HEK293 (cell line): ENCODE results near the gene XPR1.

Source experiments
- CTCF ChIA-PET: fragments of 350-600 bp; formaldehyde crosslinking; extraction: SDS; loops from one replicate; lab custom pipeline; 2021; ENCODE audit warnings: antibody characterized with exemption; lab: Yijun Ruan, JAX
- POLR2A ChIA-PET: fragments of 300-600 bp; formaldehyde crosslinking; extraction: SDS; loops from one replicate; lab custom pipeline; 2020; ENCODE audit warnings: antibody characterized with exemption, inconsistent platforms; lab: Yijun Ruan, JAX
- H3K27ac ChIP-seq: fragments of 200-500 bp; sonication (Bioruptor generic); 2 replicates; pipeline ENCODE4 v1.5.1; 2014; ENCODE audit warnings: low read depth, low read length, control low read depth, inconsistent platforms; ENCODE audit errors: extremely low read depth
- H3K36me3 ChIP-seq, 2 experiments: fragments of 200-500 bp in 1 of 2; sonication (Bioruptor generic) in 1 of 2; 1 replicate in 1 of 2; 2 replicates in 1 of 2; pipeline ENCODE4 v1.5.1; 2014 to 2017; ENCODE audit warnings: inconsistent platforms in 2 of 2, low read length in 2 of 2; ENCODE audit not compliant: control insufficient read depth in 2 of 2, insufficient read depth in 1 of 2
- H3K4me1 ChIP-seq: fragments of 200-500 bp; sonication (Bioruptor generic); 2 replicates; pipeline ENCODE4 v1.5.1; 2014; ENCODE audit warnings: mild to moderate bottlenecking, low read length, inconsistent platforms; ENCODE audit not compliant: control insufficient read depth, insufficient read depth
- H3K4me3 ChIP-seq: 2 replicates; pipeline ENCODE4 v1.5.1; 2011; ENCODE audit warnings: low read depth, mild to moderate bottlenecking, control low read depth, low read length, moderate library complexity
- H3K9me3 ChIP-seq: fragments of 200-500 bp; sonication (Bioruptor generic); 2 replicates; pipeline ENCODE4 v1.5.1; 2014; ENCODE audit warnings: low read depth, low read length, inconsistent platforms; ENCODE audit not compliant: control insufficient read depth, insufficient read depth
- BCL11B ChIP-seq: fragments of 450-650 bp; formaldehyde crosslinking; IDR thresholded peaks from 2 replicates; pipeline ENCODE4 v1.5.1; 2016; ENCODE audit warnings: low read depth, missing biosample characterization, missing genetic modification characterization
- EGR2 ChIP-seq: fragments of 450-650 bp; formaldehyde crosslinking; IDR thresholded peaks from 2 replicates; pipeline ENCODE4 v1.5.1; 2016; ENCODE audit warnings: low read depth, missing biosample characterization, missing genetic modification characterization
- INSM2 ChIP-seq: fragments of 450-650 bp; formaldehyde crosslinking; IDR thresholded peaks from 2 replicates; pipeline ENCODE4 v1.5.1; 2016; ENCODE audit warnings: missing biosample characterization, missing genetic modification characterization
- KLF10 ChIP-seq: fragments of 450-650 bp; IDR thresholded peaks from 2 replicates; pipeline ENCODE4 v1.5.1; 2018; ENCODE audit warnings: missing biosample characterization, mild to moderate bottlenecking, missing genetic modification characterization
- REPIN1 ChIP-seq: fragments of 450-650 bp; formaldehyde crosslinking; IDR thresholded peaks from 2 replicates; pipeline ENCODE4 v1.5.1; 2017; ENCODE audit warnings: missing biosample characterization, missing genetic modification characterization, low read depth
- ZBTB8A ChIP-seq: fragments of 450-650 bp; formaldehyde crosslinking; IDR thresholded peaks from 2 replicates; pipeline ENCODE4 v1.5.1; 2016; ENCODE audit warnings: missing biosample characterization, missing genetic modification characterization
- ZNF214 ChIP-seq: fragments of 450-650 bp; formaldehyde crosslinking; IDR thresholded peaks from 2 replicates; pipeline ENCODE4 v1.5.1; 2017; ENCODE audit warnings: missing biosample characterization, mild to moderate bottlenecking, missing genetic modification characterization, borderline replicate concordance
- ZNF266 ChIP-seq: fragments of 450-650 bp; formaldehyde crosslinking; IDR thresholded peaks from 2 replicates; pipeline ENCODE4 v1.5.1; 2016; ENCODE audit warnings: missing biosample characterization, missing genetic modification characterization, low read depth
- ZNF366 ChIP-seq: fragments of 450-650 bp; formaldehyde crosslinking; conservative IDR thresholded peaks from 2 replicates; pipeline ENCODE4 v1.5.1; 2016; ENCODE audit warnings: missing biosample characterization, missing genetic modification characterization
- ZNF394 ChIP-seq: fragments of 450-650 bp; formaldehyde crosslinking; IDR thresholded peaks from 2 replicates; pipeline ENCODE4 v1.5.1; 2016; ENCODE audit warnings: missing biosample characterization, missing genetic modification characterization, mild to moderate bottlenecking, moderate library complexity, borderline replicate concordance
- ZNF416 ChIP-seq: fragments of 450-650 bp; formaldehyde crosslinking; IDR thresholded peaks from 2 replicates; pipeline ENCODE4 v1.5.1; 2016; ENCODE audit warnings: missing biosample characterization, missing genetic modification characterization
- ZNF48 ChIP-seq: fragments of 450-650 bp; formaldehyde crosslinking; IDR thresholded peaks from 2 replicates; pipeline ENCODE4 v1.5.1; 2016; ENCODE audit warnings: missing biosample characterization, missing genetic modification characterization
- ZNF513 ChIP-seq: fragments of 450-650 bp; IDR thresholded peaks from 2 replicates; pipeline ENCODE4 v1.5.1; 2018; ENCODE audit warnings: missing biosample characterization, missing genetic modification characterization
- ZNF555 ChIP-seq: fragments of 450-650 bp; formaldehyde crosslinking; conservative IDR thresholded peaks from 2 replicates; pipeline ENCODE4 v1.5.1; 2017; ENCODE audit warnings: missing biosample characterization, mild to moderate bottlenecking, missing genetic modification characterization, inconsistent platforms
- ZNF658 ChIP-seq: fragments of 450-650 bp; formaldehyde crosslinking; IDR thresholded peaks from 2 replicates; pipeline ENCODE4; 2016; ENCODE audit warnings: missing biosample characterization, missing genetic modification characterization
- ZNF670 ChIP-seq: fragments of 450-650 bp; formaldehyde crosslinking; IDR thresholded peaks from 2 replicates; pipeline ENCODE4 v1.5.1; 2016; ENCODE audit warnings: missing biosample characterization, missing genetic modification characterization, low read depth
- ZNF701 ChIP-seq: fragments of 450-650 bp; formaldehyde crosslinking; IDR thresholded peaks from 2 replicates; pipeline ENCODE4 v1.5.1; 2016; ENCODE audit warnings: missing biosample characterization, missing genetic modification characterization
- ZNF830 ChIP-seq: fragments of 450-650 bp; IDR thresholded peaks from 2 replicates; pipeline ENCODE4 v1.5.0; 2018; ENCODE audit warnings: missing biosample characterization, missing genetic modification characterization, low read depth, mild to moderate bottlenecking, moderate library complexity
- ZSCAN16 ChIP-seq: fragments of 450-650 bp; formaldehyde crosslinking; IDR thresholded peaks from 2 replicates; pipeline ENCODE4 v1.5.1; 2016; ENCODE audit warnings: missing biosample characterization, missing genetic modification characterization
- TF ChIP-seq, protein P1 (sequence below): sonication (generic); formaldehyde crosslinking; IDR thresholded peaks from 2 replicates; pipeline ENCODE4 v1.8.1; 2022; ENCODE audit warnings: mild to moderate bottlenecking, moderate library complexity, missing genetic modification reagents
- TF ChIP-seq, protein P2 (sequence below): fragments of 450-650 bp; formaldehyde crosslinking; IDR thresholded peaks from 2 replicates; pipeline ENCODE4 v1.5.1; 2017; ENCODE audit warnings: missing biosample characterization, missing genetic modification characterization

The XPR1 gene

GRCh38 chr1:180762796-180763195 is 131.0 kb downstream of the XPR1 start:
- no peaks in the 10 kb centered on the region for H3K4me1 ChIP-seq
- CTCF ChIA-PET, result interaction anchor here (0.7 kb wide), 1 partner anchor 242 kb away, joined by 3 read pairs; no protein-coding TSS in a partner anchor
- H3K4me3 ChIP-seq, result no peak overlapping the region
- TF ChIP-seq ZNF394 (no peak), ZBTB8A (tag by site-specific recombination) (no peak), ZNF701 (tag by site-specific recombination) (no peak), ZNF555 (tag by site-specific recombination) (no peak), REPIN1 (tag by site-specific recombination) (no peak), EGR2 (tag by site-specific recombination) (no peak), ZNF214 (tag by site-specific recombination) (no peak), ZSCAN16 (tag by site-specific recombination) (no peak), KLF10 (no peak), ZNF830 (tag by site-specific recombination) (no peak), ZNF416 (tag by site-specific recombination) (no peak)
- TF ChIP-seq, protein P1, sequence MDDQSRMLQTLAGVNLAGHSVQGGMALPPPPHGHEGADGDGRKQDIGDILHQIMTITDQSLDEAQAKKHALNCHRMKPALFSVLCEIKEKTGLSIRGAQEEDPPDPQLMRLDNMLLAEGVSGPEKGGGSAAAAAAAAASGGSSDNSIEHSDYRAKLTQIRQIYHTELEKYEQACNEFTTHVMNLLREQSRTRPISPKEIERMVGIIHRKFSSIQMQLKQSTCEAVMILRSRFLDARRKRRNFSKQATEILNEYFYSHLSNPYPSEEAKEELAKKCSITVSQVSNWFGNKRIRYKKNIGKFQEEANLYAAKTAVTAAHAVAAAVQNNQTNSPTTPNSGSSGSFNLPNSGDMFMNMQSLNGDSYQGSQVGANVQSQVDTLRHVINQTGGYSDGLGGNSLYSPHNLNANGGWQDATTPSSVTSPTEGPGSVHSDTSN (CRISPR knock-in tag), result no peak
- H3K36me3 ChIP-seq, result no peaks in the 10 kb centered on the region
- H3K9me3 ChIP-seq, result no peaks in the 10 kb centered on the region
- POLR2A ChIA-PET, result no interaction called here
- H3K27ac ChIP-seq, result no peak overlapping the region

- H3K27ac ChIP-seq, result no peak overlapping the region
- H3K9me3 ChIP-seq, result no peaks in the 10 kb centered on the region
- CTCF ChIA-PET, result interaction anchor here (0.5 to 1.0 kb wide), 2 partner anchors 13 to 17 kb away, joined by 3 to 5 read pairs; no protein-coding TSS in a partner anchor
- H3K4me3 ChIP-seq, result no peak overlapping the region
- TF ChIP-seq, protein P2, sequence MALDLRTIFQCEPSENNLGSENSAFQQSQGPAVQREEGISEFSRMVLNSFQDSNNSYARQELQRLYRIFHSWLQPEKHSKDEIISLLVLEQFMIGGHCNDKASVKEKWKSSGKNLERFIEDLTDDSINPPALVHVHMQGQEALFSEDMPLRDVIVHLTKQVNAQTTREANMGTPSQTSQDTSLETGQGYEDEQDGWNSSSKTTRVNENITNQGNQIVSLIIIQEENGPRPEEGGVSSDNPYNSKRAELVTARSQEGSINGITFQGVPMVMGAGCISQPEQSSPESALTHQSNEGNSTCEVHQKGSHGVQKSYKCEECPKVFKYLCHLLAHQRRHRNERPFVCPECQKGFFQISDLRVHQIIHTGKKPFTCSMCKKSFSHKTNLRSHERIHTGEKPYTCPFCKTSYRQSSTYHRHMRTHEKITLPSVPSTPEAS (tag by site-specific recombination), result no peak
- TF ChIP-seq ZNF670 (no peak), ZNF366 (no peak), ZNF513 (no peak), ZNF266 (no peak), BCL11B (tag by site-specific recombination) (no peak), INSM2 (no peak), ZNF658 (tag by site-specific recombination) (no peak), ZNF48 (no peak)
- H3K4me1 ChIP-seq, result no peaks in the 10 kb centered on the region
- POLR2A ChIA-PET, result no interaction called here
- no peaks in the 10 kb centered on the region for H3K36me3 ChIP-seq
Measured at GRCh38 chr1:180765151-180765550, 133.3 kb downstream of the XPR1 start.
